BLaER1 treated with 17β-estradiol and CSF1 and Interleukin-3, amounts not matched to agents 10 nM and 100 nM (cell line): Measurements from ENCODE around the gene BCAR3.

ENCODE experiments used
- H3K27ac ChIP-seq, 11 experiments: shearing (Covaris generic); formaldehyde crosslinking; 2 replicates each; pipeline ENCODE4 v1.8.1; 2022
- H3K27me3 ChIP-seq, 11 experiments: shearing (Covaris generic); formaldehyde crosslinking; 2 replicates each; pipeline ENCODE4 v1.8.1; 2022
- H3K36me3 ChIP-seq, 11 experiments: shearing (Covaris generic); formaldehyde crosslinking; 2 replicates each; pipeline ENCODE4 v1.8.1; 2022
- H3K4me1 ChIP-seq, 10 experiments: shearing (Covaris generic); formaldehyde crosslinking; 2 replicates each; pipeline ENCODE4 v1.8.1; 2022
- H3K4me2 ChIP-seq, 11 experiments: shearing (Covaris generic); formaldehyde crosslinking; 2 replicates each; pipeline ENCODE4 v1.8.1; 2022
- H3K4me3 ChIP-seq, 10 experiments: shearing (Covaris generic); formaldehyde crosslinking; 2 replicates each; pipeline ENCODE4 v1.8.1; 2022
- H3K9ac ChIP-seq, 11 experiments: shearing (Covaris generic); formaldehyde crosslinking; 2 replicates each; pipeline ENCODE4 v1.8.1; 2022
- H3K9me3 ChIP-seq, 11 experiments: shearing (Covaris generic); formaldehyde crosslinking; replicated peaks in 1 of 11; 2 replicates each; pipeline ENCODE4 v1.8.1; 2022
- H4K20me1 ChIP-seq, 11 experiments: shearing (Covaris generic); formaldehyde crosslinking; 2 replicates each; pipeline ENCODE4 v1.8.1; 2022
- Cebpa-rat ChIP-seq, 11 experiments: shearing (Covaris generic); IDR thresholded peaks; 2 replicates each; pipeline ENCODE4 v1.8.1; 2022

BCAR3 gene

DNA sequence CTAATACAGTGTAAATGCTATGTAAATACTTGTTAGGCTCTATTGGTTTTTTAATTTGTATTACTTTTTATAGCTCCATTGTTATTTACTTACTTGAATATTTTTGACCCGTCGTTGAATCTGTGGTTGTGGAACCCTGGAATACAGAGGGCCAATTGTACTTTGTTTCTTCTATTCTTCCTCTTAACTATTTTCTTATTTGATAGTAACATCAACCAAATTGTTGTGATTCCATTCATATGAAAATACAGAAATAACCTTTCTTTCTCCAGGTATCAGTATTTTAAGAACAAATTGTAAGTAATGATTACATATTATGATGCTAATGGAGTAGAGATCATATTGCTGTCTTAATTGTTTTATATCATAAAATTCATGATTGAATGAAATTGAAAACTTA is 160.0 kb downstream of the BCAR3 start:
- Histone ChIP-seq H3K4me2 (no peak overlapping the region), H3K27ac (no peak overlapping the region), H3K27me3 (no peaks in the 10 kb centered on the region), H3K4me1 (peaks cover 0 to 16% (median 11%) of the 10 kb centered on the region in 10 experiments; a peak in 9 of 20 replicates), H3K4me3 (no peak overlapping the region), H3K36me3 (peaks cover 24 to 65% (median 40%) of the 10 kb centered on the region in 11 experiments; a peak in 21 of 22 replicates), H3K9me3 (peaks cover 0 to 20% (median 7%) of the 10 kb centered on the region in 11 experiments; a peak in 10 of 22 replicates), H4K20me1 (peaks cover 0 to 13% (median 0%) of the 10 kb centered on the region in 11 experiments; a peak in 3 of 22 replicates), H3K9ac (no peak overlapping the region)
- no peak for TF ChIP-seq Cebpa-rat (IDR thresholded peaks at IDR 0.05)

DNA sequence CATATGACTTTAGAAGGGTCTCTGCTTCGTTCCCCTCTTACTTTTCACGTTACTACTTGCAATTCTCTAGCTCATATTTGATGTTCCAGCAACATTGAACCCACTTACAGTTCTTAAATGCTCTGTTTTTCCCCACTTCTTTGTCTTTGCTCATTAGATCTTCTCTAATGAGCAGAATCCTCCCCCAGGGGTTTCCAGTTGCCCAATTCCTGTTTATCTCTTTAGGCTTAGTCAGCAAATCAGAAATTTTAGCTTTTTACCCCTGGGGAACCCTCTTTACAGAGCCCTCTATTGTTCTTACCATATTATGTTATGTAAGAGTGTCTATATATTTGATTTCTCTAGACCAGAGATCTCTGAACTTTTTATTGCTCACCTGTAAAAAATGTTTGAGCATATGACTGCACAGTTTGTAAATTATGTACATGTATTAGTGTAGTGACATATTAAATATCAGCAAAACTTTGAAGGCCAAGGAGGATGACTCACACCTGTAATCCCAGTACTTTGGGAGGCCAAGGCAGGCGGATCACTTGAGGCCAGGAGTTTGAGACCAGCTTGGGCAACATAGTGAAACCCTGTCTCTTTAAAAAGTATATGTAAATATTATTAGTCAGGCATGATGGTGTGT is 162.3 kb downstream of the BCAR3 start:
- no peak overlapping the region for H3K27ac ChIP-seq
- peaks cover 0 to 20% (median 7%) of the 10 kb centered on the region in 11 experiments; a peak in 10 of 22 replicates for H3K9me3 ChIP-seq
- no peaks in the 10 kb centered on the region for H3K27me3 ChIP-seq
- peaks cover 0 to 20% (median 11%) of the 10 kb centered on the region in 10 experiments; a peak in 9 of 20 replicates for H3K4me1 ChIP-seq
- H3K36me3 ChIP-seq: peaks cover 14 to 49% (median 30%) of the 10 kb centered on the region in 11 experiments; a peak in 21 of 22 replicates
- no peak overlapping the region for H3K4me3 ChIP-seq
- peak overlapping the region in 2 of 11 experiments; percentile 42 to 47; a peak in 1 of 22 replicates for H3K4me2 ChIP-seq
- peaks cover 0 to 15% (median 0%) of the 10 kb centered on the region in 11 experiments; a peak in 3 of 22 replicates for H4K20me1 ChIP-seq
- TF ChIP-seq Cebpa-rat (IDR thresholded peaks at IDR 0.05): no peak
- H3K9ac ChIP-seq: no peak overlapping the region

GRCh38 chr1:93518516-93518915 is 163.1 kb downstream of the BCAR3 start:
- peak overlapping the region in 3 of 11 experiments; percentile 24 to 47 (median 42); a peak in 5 of 22 replicates for H3K4me2 ChIP-seq
- H4K20me1 ChIP-seq: peaks cover 0 to 15% (median 0%) of the 10 kb centered on the region in 11 experiments; a peak in 3 of 22 replicates
- no peak overlapping the region for H3K27ac ChIP-seq

DNA sequence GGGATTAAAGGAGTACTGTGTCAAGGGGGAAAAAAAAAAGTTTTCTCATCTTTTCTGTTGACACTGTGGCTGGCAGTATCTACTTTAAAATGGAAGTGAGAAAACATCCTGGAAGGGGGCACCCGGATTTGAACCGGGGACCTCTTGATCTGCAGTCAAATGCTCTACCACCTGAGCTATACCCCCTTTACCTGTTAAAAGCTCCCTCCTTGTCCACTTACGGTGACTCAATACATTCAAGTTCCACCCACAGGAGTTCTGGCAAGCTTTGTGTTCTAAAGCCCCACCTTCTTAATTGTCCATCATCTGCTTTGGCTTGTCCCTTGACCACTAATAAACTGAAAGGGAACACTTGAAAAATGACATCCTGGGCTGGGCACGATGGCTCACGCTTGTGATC is 165.5 kb downstream of the BCAR3 start:
- H3K36me3 ChIP-seq: peaks cover 4 to 23% (median 15%) of the 10 kb centered on the region in 11 experiments; a peak in 19 of 22 replicates
- no peaks in the 10 kb centered on the region for H3K27me3 ChIP-seq
- H3K27ac ChIP-seq: no peak overlapping the region
- no peak overlapping the region for H3K9ac ChIP-seq
- H3K9me3 ChIP-seq: peaks cover 0 to 20% (median 7%) of the 10 kb centered on the region in 11 experiments; a peak in 10 of 22 replicates
- H4K20me1 ChIP-seq: peaks cover 0 to 15% (median 0%) of the 10 kb centered on the region in 11 experiments; a peak in 3 of 22 replicates
- no peak for TF ChIP-seq Cebpa-rat (IDR thresholded peaks at IDR 0.05)
- peaks cover 0 to 20% (median 11%) of the 10 kb centered on the region in 10 experiments; a peak in 9 of 20 replicates for H3K4me1 ChIP-seq
- H3K4me2 ChIP-seq: no peak overlapping the region
- H3K4me3 ChIP-seq: no peak overlapping the region

More at GRCh38 chr1:93518516-93518915, 163.1 kb downstream of the BCAR3 start:
- no peak for TF ChIP-seq Cebpa-rat (IDR thresholded peaks at IDR 0.05)
- Histone ChIP-seq H3K27me3 (no peaks in the 10 kb centered on the region), H3K9me3 (peaks cover 0 to 20% (median 7%) of the 10 kb centered on the region in 11 experiments; a peak in 10 of 22 replicates), H3K9ac (no peak overlapping the region), H3K4me3 (no peak overlapping the region), H3K4me1 (peaks cover 0 to 20% (median 11%) of the 10 kb centered on the region in 10 experiments; a peak in 9 of 20 replicates), H3K36me3 (peaks cover 14 to 42% (median 28%) of the 10 kb centered on the region in 11 experiments; a peak in 21 of 22 replicates)
